ENCODE results near the gene C2CD4C.

C2CD4C gene

GRCh38 chr19:369876-370275, 39.1 kb downstream of the C2CD4C start:
- Histone ChIP-seq H3K9ac (ENCODE audit: low read length) (no peak overlapping the region), H3K4me3 (ENCODE audit: low read depth, low read length, poor library complexity, severe bottlenecking) (no peak overlapping the region), H3K36me3 (ENCODE audit: insufficient read depth, low read length) (no peaks in the 10 kb centered on the region), H3K4me2 (ENCODE audit: low read length) (no peak overlapping the region), H3F3A (ENCODE audit: insufficient read depth, low read length) (no peaks in the 10 kb centered on the region), H3K9me2 (ENCODE audit: low read depth, low read length) (no peaks in the 10 kb centered on the region), H3K4me1 (ENCODE audit: insufficient read depth, low read length, severe bottlenecking) (peaks cover 7% of the 10 kb centered on the region), H2AFZ (ENCODE audit: low read length) (no peak overlapping the region), H3K27ac (ENCODE audit: low read depth, low read length, poor library complexity, severe bottlenecking) (no peak overlapping the region), H3K9me3 (ENCODE audit: low read length) (no peaks in the 10 kb centered on the region), H4K20me1 (ENCODE audit: insufficient read depth, low read length) (no peaks in the 10 kb centered on the region), H3K79me2 (ENCODE audit: insufficient read depth, low read length) (no peaks in the 10 kb centered on the region), H3K27me3 (ENCODE audit: insufficient read depth, low read length) (no peaks in the 10 kb centered on the region; the same call in 1 of the 2 replicates)
- no peak for TF ChIP-seq EZH2 (IDR thresholded peaks at IDR 0.05; ENCODE audit: borderline replicate concordance, low read length)
- no peak for TF ChIP-seq CTCF (IDR thresholded peaks at IDR 0.05; ENCODE audit: low read length)

- H2AFZ ChIP-seq (ENCODE audit: low read length): no peak overlapping the region
- TF ChIP-seq CTCF (IDR thresholded peaks at IDR 0.05; ENCODE audit: low read length): no peak
- no peak for TF ChIP-seq EZH2 (IDR thresholded peaks at IDR 0.05; ENCODE audit: borderline replicate concordance, low read length)
Observed at GRCh38 chr19:369256-369655, 39.7 kb downstream of the C2CD4C start.

GRCh38 chr19:368630-369024, 40.3 kb downstream of the C2CD4C start:
- Histone ChIP-seq H3K4me2 (ENCODE audit: low read length) (no peak overlapping the region), H3K4me3 (ENCODE audit: low read depth, low read length, poor library complexity, severe bottlenecking) (no peak overlapping the region), H3K79me2 (ENCODE audit: insufficient read depth, low read length) (no peaks in the 10 kb centered on the region), H3K36me3 (ENCODE audit: insufficient read depth, low read length) (no peaks in the 10 kb centered on the region), H3K27ac (ENCODE audit: low read depth, low read length, poor library complexity, severe bottlenecking) (no peak overlapping the region), H2AFZ (ENCODE audit: low read length) (no peak overlapping the region), H3F3A (ENCODE audit: insufficient read depth, low read length) (no peaks in the 10 kb centered on the region), H3K9me2 (ENCODE audit: low read depth, low read length) (no peaks in the 10 kb centered on the region), H3K9ac (ENCODE audit: low read length) (no peak overlapping the region), H3K9me3 (ENCODE audit: low read length) (no peaks in the 10 kb centered on the region), H4K20me1 (ENCODE audit: insufficient read depth, low read length) (no peaks in the 10 kb centered on the region), H3K4me1 (ENCODE audit: insufficient read depth, low read length, severe bottlenecking) (peaks cover 7% of the 10 kb centered on the region), H3K27me3 (ENCODE audit: insufficient read depth, low read length) (no peaks in the 10 kb centered on the region; the same call in 1 of the 2 replicates)
- no peak for TF ChIP-seq CTCF (IDR thresholded peaks at IDR 0.05; ENCODE audit: low read length)
- no peak for TF ChIP-seq EZH2 (IDR thresholded peaks at IDR 0.05; ENCODE audit: borderline replicate concordance, low read length)

More at GRCh38 chr19:369256-369655, 39.7 kb downstream of the C2CD4C start:
- H3K9ac ChIP-seq (ENCODE audit: low read length): no peak overlapping the region
- H3K4me1 ChIP-seq (ENCODE audit: insufficient read depth, low read length, severe bottlenecking): peaks cover 7% of the 10 kb centered on the region
- H3K27me3 ChIP-seq (ENCODE audit: insufficient read depth, low read length): no peaks in the 10 kb centered on the region; the same call in 1 of the 2 replicates
- no peak overlapping the region for H3K4me2 ChIP-seq (ENCODE audit: low read length)
- H3K9me3 ChIP-seq (ENCODE audit: low read length): no peaks in the 10 kb centered on the region
- H3F3A ChIP-seq (ENCODE audit: insufficient read depth, low read length): no peaks in the 10 kb centered on the region
- H4K20me1 ChIP-seq (ENCODE audit: insufficient read depth, low read length): no peaks in the 10 kb centered on the region
- H3K79me2 ChIP-seq (ENCODE audit: insufficient read depth, low read length): no peaks in the 10 kb centered on the region
- H3K27ac ChIP-seq (ENCODE audit: low read depth, low read length, poor library complexity, severe bottlenecking): no peak overlapping the region
- no peaks in the 10 kb centered on the region for H3K36me3 ChIP-seq (ENCODE audit: insufficient read depth, low read length)
- no peak overlapping the region for H3K4me3 ChIP-seq (ENCODE audit: low read depth, low read length, poor library complexity, severe bottlenecking)
- no peaks in the 10 kb centered on the region for H3K9me2 ChIP-seq (ENCODE audit: low read depth, low read length)

Measured in OCI-LY1 (cell line).